LNCaP clone FGC (cell line): ENCODE measurements around the gene USP24.

Source experiments
- DNase-seq: peaks from one replicate; pipeline ENCODE4 v3.0.0-alpha.2; 2011; ENCODE audit warnings: low read depth
- H3K4me3 ChIP-seq: 2 replicates; pipeline ENCODE4 v1.5.1; 2011; ENCODE audit warnings: mild to moderate bottlenecking, low read depth, low read length, control low read depth
- CTCF ChIP-seq: IDR thresholded peaks from 2 replicates; pipeline ENCODE4 v1.5.1; 2012; ENCODE audit warnings: mild to moderate bottlenecking; ENCODE audit not compliant: control insufficient read depth, insufficient read depth; ENCODE audit errors: extremely low read depth

Gene USP24

GRCh38 chr1:55243655-55244054, 28.5 kb upstream of the USP24 start:
- no peak overlapping the region for H3K4me3 ChIP-seq
- DNase-seq = no peak
- TF ChIP-seq CTCF = no peak

- no peak for TF ChIP-seq CTCF
- H3K4me3 ChIP-seq = no peak overlapping the region
- DNase-seq = no peak
These were observed 24.4 kb upstream of the USP24 start for GRCh38 chr1:55239548-55239947.

DNA sequence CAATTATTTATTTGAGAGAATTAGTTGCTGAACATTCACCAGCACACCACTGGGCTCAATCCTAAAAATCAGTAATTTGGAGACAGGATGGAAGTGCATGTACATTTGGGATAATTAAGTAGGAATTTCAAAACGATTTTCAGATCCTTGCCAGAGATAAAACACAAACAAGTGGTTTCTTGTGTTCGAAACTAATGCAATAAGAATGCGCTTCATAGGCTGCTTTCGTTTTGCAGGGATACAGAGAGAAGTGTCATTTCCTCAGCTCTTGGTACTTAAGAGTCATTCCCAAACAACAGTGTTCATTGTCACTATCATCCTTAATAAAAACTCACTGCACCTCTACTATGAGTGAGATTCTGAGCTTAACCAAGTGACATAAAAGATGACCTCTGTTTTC, 20.6 kb upstream of the USP24 start:
- no peak overlapping the region for H3K4me3 ChIP-seq
- no peak for TF ChIP-seq CTCF
- DNase-seq = no peak

DNA sequence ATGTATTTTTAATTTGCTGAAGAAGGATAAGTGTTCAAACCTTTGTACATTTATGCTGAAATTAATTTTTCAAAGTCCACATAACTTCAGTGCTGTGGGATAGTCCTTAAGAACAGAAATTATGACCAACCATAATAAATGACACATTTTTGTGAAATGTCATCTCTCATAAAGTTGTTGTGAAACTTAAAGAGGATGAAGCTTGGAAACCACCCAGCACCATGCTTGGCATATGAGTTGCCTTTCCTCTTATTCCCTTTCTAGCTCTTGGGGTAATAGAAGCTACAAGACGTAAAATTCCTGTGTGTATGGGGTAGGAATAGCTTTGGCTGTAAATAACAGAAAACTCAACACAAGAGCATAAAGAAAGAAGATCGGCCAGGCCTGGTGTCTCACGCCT, 18.9 kb upstream of the USP24 start:
- TF ChIP-seq CTCF = no peak
- no peak for DNase-seq
- H3K4me3 ChIP-seq = no peak overlapping the region

DNA sequence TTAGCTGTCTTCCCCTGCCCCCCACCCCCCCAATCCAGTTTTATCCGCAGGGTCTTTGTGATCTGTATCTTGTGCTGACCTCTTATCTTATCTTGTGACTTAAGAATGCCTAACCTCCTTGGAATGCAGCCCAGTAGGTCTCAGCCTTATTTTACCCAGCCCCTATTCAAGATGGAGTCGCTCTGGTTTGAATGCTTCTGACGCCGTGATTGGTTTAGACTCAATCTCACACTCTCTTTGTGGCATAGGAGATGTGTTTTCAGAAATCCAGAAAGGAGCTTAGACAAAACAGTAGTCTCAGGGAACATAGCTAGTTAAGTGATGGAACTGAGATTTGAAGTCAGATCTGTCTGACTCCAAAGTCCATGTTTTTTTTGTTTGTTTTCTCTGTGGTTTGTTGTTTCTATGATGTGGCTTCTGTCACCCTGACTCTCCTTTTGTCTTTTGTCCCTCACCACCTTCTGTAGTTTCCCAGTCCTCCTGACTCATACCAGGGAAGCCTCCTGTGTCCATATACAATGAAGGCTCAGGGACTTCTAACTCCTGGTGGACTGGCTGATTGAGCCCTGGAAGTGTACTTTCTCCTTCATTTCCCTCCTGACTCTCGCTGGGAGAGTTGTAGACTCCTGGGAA, 18.1 kb upstream of the USP24 start:
- DNase-seq = no peak
- no peak for TF ChIP-seq CTCF
- H3K4me3 ChIP-seq = no peak overlapping the region

GRCh38 chr1:55232448-55233144, 17.4 kb upstream of the USP24 start:
- H3K4me3 ChIP-seq = no peak overlapping the region
- DNase-seq = no peak
- TF ChIP-seq CTCF = no peak

DNA sequence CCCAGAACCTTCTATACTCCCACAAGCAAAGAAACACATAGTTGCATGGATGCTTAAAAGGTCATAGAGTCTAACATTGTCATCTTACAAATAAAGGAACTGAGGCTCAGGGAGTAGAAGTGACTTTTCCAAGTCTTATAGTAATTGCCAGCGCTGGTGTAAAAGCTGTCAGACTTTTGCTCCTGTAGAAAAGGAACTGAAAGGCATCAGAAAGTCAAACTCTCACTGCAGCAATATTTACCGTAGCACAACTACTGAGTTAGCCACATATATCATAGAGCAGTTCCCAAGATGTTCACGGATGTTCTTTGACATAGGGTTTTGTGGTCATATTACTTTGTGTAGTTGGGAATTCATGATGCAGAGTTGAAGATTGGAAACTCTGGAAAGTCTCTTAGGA, 16.6 kb upstream of the USP24 start:
- DNase-seq = no peak
- no peak overlapping the region for H3K4me3 ChIP-seq
- no peak for TF ChIP-seq CTCF
